AG04450 (cell line): ENCODE results near the gene ADAMTSL4. TPM values are rescaled to one million over a fixed set of nuclear protein-coding genes. Genes with fewer than 3 reads are reported as not detected.

ENCODE experiments used
- CTCF ChIA-PET: fragments of 300-600, 350-600 bp; formaldehyde crosslinking; extraction: SDS; loops from one replicate; lab custom pipeline; 2022; ENCODE audit warnings: antibody characterized with exemption, inconsistent platforms; lab: Charles Lee
- POLR2A ChIA-PET: fragments of 350-600 bp; formaldehyde crosslinking; extraction: SDS; loops from one replicate; lab custom pipeline; 2021; ENCODE audit warnings: antibody characterized with exemption, inconsistent platforms; lab: Yijun Ruan, JAX
- DNase-seq: peaks from one replicate; pipeline ENCODE4 v3.0.0-alpha.2; 2011; ENCODE audit warnings: low read depth, low spot score
- H3K27ac ChIP-seq: one replicate; pipeline ENCODE4 v1.5.1; 2012; ENCODE audit warnings: low read depth, low read length, control low read depth
- H3K27me3 ChIP-seq: one replicate; pipeline ENCODE4 v1.6.0; 2012; ENCODE audit warnings: low read length; ENCODE audit not compliant: control insufficient read depth, insufficient read depth
- H3K4me3 ChIP-seq: 2 replicates; pipeline ENCODE4 v1.5.1; 2011; ENCODE audit warnings: mild to moderate bottlenecking, low read depth, low read length, control low read depth
- H3K9me3 ChIP-seq: 2 replicates; pipeline ENCODE4 v1.5.1; 2012; ENCODE audit warnings: low read length; ENCODE audit not compliant: control insufficient read depth, insufficient read depth
- CTCF ChIP-seq: IDR thresholded peaks from 2 replicates; pipeline ENCODE4 v1.5.1; 2011; ENCODE audit warnings: low read depth, low read length, control low read depth, inconsistent platforms
- polyA plus RNA-seq: library from polyadenylated mRNA; depleted of rRNA; stranded (reverse); fragments of >200 nt; gene quantifications from 2 replicates; pipeline ENCODE4 v1.2.3, GENCODE V29; 2011

The ADAMTSL4 gene
- polyA plus RNA-seq, 1 experiment = 4.2 TPM

GRCh38 chr1:150514913-150515327 lies 34.3 kb upstream of the ADAMTSL4 start:
- no peak for DNase-seq
- H3K27ac ChIP-seq = peak overlapping the region; percentile 47
- CTCF ChIA-PET = interaction anchor here (1.6 to 3.4 kb wide), 3 partner anchors 18 to 46 kb away, joined by 3 to 26 read pairs (median 7); no protein-coding TSS in a partner anchor
- no peaks in the 10 kb centered on the region for H3K9me3 ChIP-seq
- no peak for TF ChIP-seq CTCF
- H3K27me3 ChIP-seq = no peaks in the 10 kb centered on the region
- POLR2A ChIA-PET = interaction anchor here (1.0 to 2.1 kb wide), 7 partner anchors 9 to 47 kb away, joined by 3 to 12 read pairs (median 5); partner anchors contain the start of gene TARS2
- peak overlapping the region; percentile 59 for H3K4me3 ChIP-seq

- POLR2A ChIA-PET = interaction anchor here (0.5 to 2.1 kb wide), 11 partner anchors 8 to 64 kb away, joined by 3 to 12 read pairs (median 5); partner anchors contain the start of genes ECM1, MCL1 and TARS2
- peak; percentile 89 for DNase-seq
- Histone ChIP-seq H3K27me3 (no peaks in the 10 kb centered on the region), H3K27ac (peak within 1 kb of the TSS; percentile 47), H3K9me3 (no peaks in the 10 kb centered on the region), H3K4me3 (peak within 1 kb of the TSS; percentile 66)
- CTCF ChIA-PET = interaction anchor here (0.7 to 3.4 kb wide), 5 partner anchors 17 to 297 kb away, joined by 3 to 26 read pairs (median 5); no protein-coding TSS in a partner anchor
- TF ChIP-seq CTCF = no peak
Observed at GRCh38 chr1:150515328-150516049, 33.7 kb upstream of the ADAMTSL4 start, which contains the start of gene FALEC. TSS of gene FALEC (plus strand) at chr1:150515752.

DNA sequence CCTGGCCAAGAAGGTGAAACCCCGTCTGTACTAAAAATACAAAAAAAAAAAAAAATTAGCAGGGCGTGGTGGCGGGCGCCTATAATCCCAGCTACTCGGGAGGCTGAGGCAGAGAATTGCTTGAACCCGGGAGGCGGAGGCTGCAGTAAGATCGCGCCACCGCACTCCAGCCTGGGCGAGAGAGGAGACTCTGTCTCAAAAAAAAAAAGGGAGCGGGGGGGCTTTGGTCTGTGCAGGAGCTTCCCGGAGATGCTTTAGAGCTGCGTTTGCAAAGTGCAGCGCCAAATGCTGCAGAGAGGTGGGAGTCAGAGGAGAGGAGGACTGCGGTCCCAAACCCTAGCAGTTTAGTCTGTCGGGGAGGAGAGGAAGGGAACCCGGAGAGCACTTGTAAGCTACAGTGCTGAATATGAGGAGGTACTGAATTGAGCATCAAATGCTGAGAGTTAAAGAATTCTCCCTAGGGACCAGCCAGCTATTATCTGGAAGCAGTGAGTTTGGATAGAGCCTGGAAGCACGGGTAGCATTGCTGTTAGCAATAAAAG lies 33.1 kb upstream of the ADAMTSL4 start:
- no peak for DNase-seq

GRCh38 chr1:150516616-150517015 lies 32.6 kb upstream of the ADAMTSL4 start:
- CTCF ChIA-PET = interaction anchor here (0.6 to 3.4 kb wide), 5 partner anchors 16 to 441 kb away, joined by 3 to 26 read pairs (median 5); no protein-coding TSS in a partner anchor
- TF ChIP-seq CTCF = no peak

More for the DNA sequence above, 33.1 kb upstream of the ADAMTSL4 start:
- ChIA-PET CTCF (interaction anchor here (0.7 to 3.4 kb wide), 5 partner anchors 17 to 296 kb away, joined by 3 to 26 read pairs (median 5); no protein-coding TSS in a partner anchor), POLR2A (interaction anchor here (0.5 to 2.1 kb wide), 10 partner anchors 8 to 64 kb away, joined by 3 to 12 read pairs (median 6); partner anchors contain the start of genes ECM1, MCL1 and TARS2)
- 0 out of 2 replicates have a peak, but pooled peaks have one; percentile 21 for TF ChIP-seq CTCF
- H3K27me3 ChIP-seq = no peaks in the 10 kb centered on the region
- H3K27ac ChIP-seq = peak overlapping the region; percentile 1
- H3K4me3 ChIP-seq = peak overlapping the region; percentile 66
- no peaks in the 10 kb centered on the region for H3K9me3 ChIP-seq

More at GRCh38 chr1:150516616-150517015, 32.6 kb upstream of the ADAMTSL4 start:
- Histone ChIP-seq H3K4me3 (peak overlapping the region; percentile 66), H3K27ac (no peak overlapping the region), H3K27me3 (no peaks in the 10 kb centered on the region), H3K9me3 (no peaks in the 10 kb centered on the region)
- DNase-seq = no peak
- POLR2A ChIA-PET = interaction anchor here (1.0 to 2.1 kb wide), 6 partner anchors 9 to 63 kb away, joined by 4 to 12 read pairs (median 7); partner anchors contain the start of genes ECM1 and MCL1
